Tibial artery (tissue), 4 donors: Measurements from ENCODE around the gene SSNA1.

Source experiments
- DNase-seq, 2 donors: peaks; one replicate each; pipeline ENCODE4 v3.0.0-alpha.2; 2019
- H3K27ac ChIP-seq, 2 donors: fragments of 200-600 bp; sonication (generic) in 1 of 2; 1 replicate in 1 of 2; 2 replicates in 1 of 2; pipeline ENCODE4 v1.5.1; 2018 to 2019; ENCODE audit warnings: mild to moderate bottlenecking in 1 of 2
- H3K27me3 ChIP-seq, 2 donors: fragments of 200-600 bp; sonication (generic) in 1 of 2; one replicate each; pipeline versions ENCODE4 v1.5.1 to v1.6.0; 2016 to 2019
- H3K36me3 ChIP-seq, 3 donors: fragments of 200-600 bp; sonication (generic) in 2 of 3; one replicate each; pipeline ENCODE4 v1.5.1; 2016 to 2019; ENCODE audit warnings: mild to moderate bottlenecking in 2 of 3
- H3K4me1 ChIP-seq, 4 donors: fragments of 200-600 bp; sonication (generic) in 2 of 4; 1 replicate in 3 of 4; 2 replicates in 1 of 4; pipeline ENCODE4 v1.5.1; 2016 to 2019
- H3K4me3 ChIP-seq, 2 donors: fragments of 200-600 bp; sonication (generic) in 1 of 2; 1 replicate in 1 of 2; 2 replicates in 1 of 2; pipeline ENCODE4 v1.5.1; 2018 to 2019; ENCODE audit warnings: mild to moderate bottlenecking in 2 of 2
- H3K9me3 ChIP-seq, 3 donors: fragments of 200-600 bp; sonication (generic) in 1 of 3; one replicate each; pipeline ENCODE4 v1.5.1; 2016 to 2019
- CTCF ChIP-seq, 2 experiments: fragments of 200-600 bp in 1 of 2; fragments of 450-650 bp in 1 of 2; IDR thresholded peaks; one replicate each; pipeline ENCODE4 v1.5.1; 2017 to 2019; ENCODE audit warnings: antibody characterized with exemption in 2 of 2, mild to moderate bottlenecking in 1 of 2, moderate library complexity in 1 of 2
- intact Hi-C: fragments of 100-400 bp; cut with DNase I; formaldehyde crosslinking; loops from one replicate; pipeline ENCODE4 v1.15.0; 2023; ENCODE audit warnings: low total_unique reads

The SSNA1 gene

GRCh38 chr9:137165250-137165836 lies 23.1 kb upstream of the SSNA1 start:
- Histone ChIP-seq H3K4me3 (no peak overlapping the region), H3K4me1 (peaks cover 0 to 71% (median 47%) of the 10 kb centered on the region in 4 donors), H3K9me3 (no peaks in the 10 kb centered on the region), H3K27me3 (peaks cover 10 to 100% of the 10 kb centered on the region in 2 donors), H3K27ac (no peak overlapping the region), H3K36me3 (no peaks in the 10 kb centered on the region)
- intact Hi-C loops = no loop called here
- no peak for DNase-seq
- no peak for TF ChIP-seq CTCF (IDR thresholded peaks at IDR 0.05)

GRCh38 chr9:137166380-137167229 lies 21.9 kb upstream of the SSNA1 start:
- Histone ChIP-seq H3K27ac (no peak overlapping the region), H3K36me3 (no peaks in the 10 kb centered on the region), H3K4me1 (peaks cover 0 to 67% (median 45%) of the 10 kb centered on the region in 4 donors), H3K4me3 (no peak overlapping the region), H3K27me3 (peaks cover 10 to 100% of the 10 kb centered on the region in 2 donors), H3K9me3 (no peaks in the 10 kb centered on the region)
- no peak for TF ChIP-seq CTCF (IDR thresholded peaks at IDR 0.05)
- no peak for DNase-seq
- intact Hi-C loops = no loop called here

- intact Hi-C loops = no loop called here
- no peak for TF ChIP-seq CTCF (IDR thresholded peaks at IDR 0.05)
- DNase-seq = no peak
- Histone ChIP-seq H3K27me3 (peaks cover 10 to 100% of the 10 kb centered on the region in 2 donors), H3K36me3 (no peaks in the 10 kb centered on the region), H3K4me3 (no peak overlapping the region), H3K27ac (no peak overlapping the region), H3K4me1 (peaks cover 0 to 67% (median 40%) of the 10 kb centered on the region in 4 donors), H3K9me3 (no peaks in the 10 kb centered on the region)
Measured at GRCh38 chr9:137167277-137167746, 21.2 kb upstream of the SSNA1 start.

GRCh38 chr9:137167747-137168572 lies 20.5 kb upstream of the SSNA1 start:
- no peak overlapping the region for H3K27ac ChIP-seq
- peaks cover 0 to 61% (median 33%) of the 10 kb centered on the region in 4 donors for H3K4me1 ChIP-seq
- intact Hi-C loops = no loop called here
- TF ChIP-seq CTCF (IDR thresholded peaks at IDR 0.05) = no peak
- H3K36me3 ChIP-seq = no peaks in the 10 kb centered on the region
- no peaks in the 10 kb centered on the region for H3K9me3 ChIP-seq
- peaks cover 10 to 100% of the 10 kb centered on the region in 2 donors for H3K27me3 ChIP-seq
- no peak for DNase-seq
- peak overlapping the region; percentile 13 to 46 for H3K4me3 ChIP-seq

GRCh38 chr9:137168573-137168903 lies 19.9 kb upstream of the SSNA1 start:
- DNase-seq = no peak
- H3K27me3 ChIP-seq = peaks cover 10 to 97% of the 10 kb centered on the region in 2 donors

More at GRCh38 chr9:137168573-137168903, 19.9 kb upstream of the SSNA1 start:
- Histone ChIP-seq H3K27ac (no peak overlapping the region), H3K4me1 (peaks cover 0 to 55% (median 28%) of the 10 kb centered on the region in 4 donors), H3K9me3 (no peaks in the 10 kb centered on the region), H3K4me3 (peak overlapping the region; percentile 13 to 46), H3K36me3 (no peaks in the 10 kb centered on the region)
- TF ChIP-seq CTCF (IDR thresholded peaks at IDR 0.05) = no peak
- intact Hi-C loops = no loop called here
